Stimulated activated CD4-positive, alpha-beta T cell treated with anti-CD3 and anti-CD28 coated beads, TNF-alpha, amount 100 ng/mL, for 48 hours (primary cell): Measurements from ENCODE around the gene KCNQ1.

Experiments
- DNase-seq, 3 donors: peaks; one replicate each; pipeline ENCODE4 v3.0.0-alpha.2; 2020; ENCODE audit warnings: low read depth in 3 of 3

KCNQ1 gene

DNA sequence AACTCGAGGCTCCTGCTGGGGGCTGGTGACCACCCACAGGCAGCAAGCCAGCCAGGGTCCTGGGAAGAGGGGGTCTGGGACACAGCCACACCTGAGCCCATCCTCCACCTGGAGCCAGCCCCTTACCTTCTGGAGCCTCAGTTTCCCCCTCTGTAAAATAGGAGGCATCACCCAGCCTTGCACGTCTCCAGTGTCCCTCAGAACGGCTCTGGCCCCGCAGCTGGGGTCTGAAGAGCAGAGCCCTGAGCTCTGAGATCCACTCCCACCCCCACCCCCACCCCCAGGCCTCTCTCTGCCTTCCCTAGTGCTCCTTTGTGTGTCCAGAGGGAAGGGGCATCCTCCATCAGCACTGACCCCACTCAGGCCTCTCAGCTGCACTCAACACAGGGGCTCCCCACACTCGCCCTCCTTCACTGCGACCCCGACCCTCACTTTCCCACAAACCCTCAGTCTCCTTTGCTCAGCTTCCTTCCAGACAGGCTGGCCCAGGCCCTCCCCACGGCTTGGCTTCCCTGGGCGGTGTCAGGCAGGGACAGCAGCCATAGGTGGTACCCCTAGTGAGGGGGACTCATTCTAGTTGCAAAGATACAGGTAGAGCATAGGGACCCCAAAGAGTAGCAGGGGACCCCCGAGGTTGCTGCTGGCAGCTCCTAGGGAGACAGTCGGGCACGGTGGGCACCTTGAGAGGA, 288.3 kb downstream of the KCNQ1 start:
- no peak for DNase-seq

DNA sequence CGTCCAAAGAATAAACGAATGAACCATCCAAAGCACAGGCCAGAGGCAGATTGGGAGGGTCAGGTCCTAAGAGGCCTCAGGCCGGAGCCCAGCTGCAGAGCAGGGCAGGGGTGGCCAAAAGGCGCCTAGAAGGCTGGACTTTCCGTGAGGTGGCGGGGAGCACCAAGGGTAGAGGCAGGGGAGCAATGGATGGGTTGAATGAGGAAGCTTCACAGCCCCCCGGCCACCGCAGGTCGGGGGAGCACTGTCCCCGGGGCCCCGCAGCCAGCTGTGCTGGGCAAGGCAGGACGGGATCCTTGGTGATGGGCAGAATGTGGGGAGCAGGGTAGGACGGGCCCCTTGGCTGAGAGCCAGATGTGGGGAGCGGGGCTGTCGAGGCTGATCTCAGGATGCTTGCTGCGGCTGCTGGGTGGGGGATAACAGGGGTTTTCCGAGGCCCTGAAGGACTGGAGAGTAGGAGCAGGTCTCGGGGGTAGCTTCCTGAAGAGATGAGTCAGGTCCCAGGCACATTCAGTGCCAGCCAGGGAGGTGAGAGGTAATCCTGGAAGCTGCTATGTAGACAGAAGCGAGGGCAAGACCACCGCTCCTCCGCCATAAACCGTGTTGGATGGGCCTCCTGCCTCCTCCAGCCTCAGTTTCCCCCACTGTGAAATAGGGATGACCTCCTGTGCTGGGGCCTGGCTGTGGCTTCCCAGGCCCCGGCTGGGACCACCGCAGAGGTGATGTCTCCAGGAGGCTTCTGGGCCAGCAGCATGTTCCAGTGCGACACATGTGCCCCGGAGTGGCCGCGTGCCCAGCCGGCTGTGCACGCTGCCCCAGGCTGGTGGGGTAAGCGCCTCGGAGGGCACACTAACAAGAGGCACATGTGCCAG, 289.6 kb downstream of the KCNQ1 start:
- DNase-seq, result no peak

DNA sequence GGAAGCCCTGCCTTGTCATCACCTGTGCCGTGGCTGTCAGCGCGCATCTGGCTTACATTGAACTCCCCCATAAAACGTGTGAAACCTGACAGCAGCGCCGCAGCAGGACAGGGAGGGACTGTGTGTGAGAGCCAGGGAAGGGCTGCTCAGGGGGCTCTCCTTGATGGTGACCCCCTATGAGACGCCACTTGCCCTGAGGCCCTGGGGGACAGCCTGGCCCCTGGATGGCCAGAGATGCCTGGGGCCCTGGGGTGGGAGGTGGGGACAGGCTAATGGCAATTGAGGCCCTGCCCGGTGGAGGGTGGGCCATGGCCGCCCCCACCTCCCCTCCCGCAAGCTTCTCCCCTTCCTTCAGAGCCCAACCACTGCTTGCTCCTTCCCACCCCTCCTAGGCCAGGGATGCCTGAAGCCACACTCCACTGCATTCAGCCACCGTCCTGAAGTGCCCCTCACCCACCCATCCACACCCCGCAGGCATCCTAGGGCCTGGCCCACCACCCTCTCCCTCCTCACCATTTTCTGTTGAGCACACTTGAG, 290.3 kb downstream of the KCNQ1 start:
- no peak for DNase-seq

DNA sequence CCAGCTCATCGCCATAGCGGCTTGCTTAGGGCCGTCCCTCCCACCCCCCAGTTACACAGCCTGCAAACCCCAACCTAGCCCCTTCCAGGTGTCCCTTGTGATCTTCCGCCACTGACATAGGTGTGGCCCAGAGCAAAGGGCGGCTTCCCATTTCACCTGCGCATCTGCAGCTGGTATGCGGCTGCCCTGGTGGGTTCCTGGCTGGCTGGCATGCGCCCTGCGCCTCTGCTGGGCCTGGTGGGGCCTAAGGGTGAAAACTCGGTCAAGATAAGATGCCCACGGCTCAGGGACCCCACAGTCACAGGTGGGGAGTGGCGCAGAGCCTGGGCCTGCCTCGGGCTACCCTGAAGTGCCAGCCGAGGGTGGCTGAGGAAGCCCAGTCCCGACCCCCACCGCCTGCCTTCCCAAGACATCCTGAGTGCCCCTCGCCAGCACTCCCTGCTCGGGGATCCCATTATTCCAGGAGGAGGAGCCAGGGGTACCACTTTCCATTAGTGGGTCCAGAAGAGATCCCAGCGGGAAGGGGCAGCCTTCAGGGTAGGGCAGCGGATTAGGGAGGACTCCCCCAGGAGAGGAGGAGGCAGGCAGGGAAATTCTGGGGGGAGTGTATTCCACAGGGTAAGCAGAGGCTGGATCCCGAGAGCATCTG, 291.9 kb downstream of the KCNQ1 start:
- no peak for DNase-seq

DNA sequence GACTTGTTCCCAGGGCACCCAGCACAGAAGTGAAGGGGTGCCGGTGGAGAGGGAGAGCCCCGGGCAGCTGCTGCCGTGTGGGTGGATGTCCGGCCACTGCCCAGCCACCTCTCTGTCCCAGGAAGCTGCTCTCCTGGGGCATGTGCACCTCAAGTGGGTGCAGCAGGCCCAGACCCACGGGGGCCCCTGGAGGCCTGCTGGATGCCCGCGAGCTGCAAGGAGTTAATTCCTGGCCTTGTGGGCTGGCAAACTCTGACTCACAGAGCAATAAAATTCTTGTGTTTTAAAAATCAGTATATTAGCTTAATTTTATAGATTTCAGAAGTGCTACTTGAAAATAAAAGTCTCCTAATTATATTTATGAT, 292.4 kb downstream of the KCNQ1 start:
- no peak for DNase-seq

DNA sequence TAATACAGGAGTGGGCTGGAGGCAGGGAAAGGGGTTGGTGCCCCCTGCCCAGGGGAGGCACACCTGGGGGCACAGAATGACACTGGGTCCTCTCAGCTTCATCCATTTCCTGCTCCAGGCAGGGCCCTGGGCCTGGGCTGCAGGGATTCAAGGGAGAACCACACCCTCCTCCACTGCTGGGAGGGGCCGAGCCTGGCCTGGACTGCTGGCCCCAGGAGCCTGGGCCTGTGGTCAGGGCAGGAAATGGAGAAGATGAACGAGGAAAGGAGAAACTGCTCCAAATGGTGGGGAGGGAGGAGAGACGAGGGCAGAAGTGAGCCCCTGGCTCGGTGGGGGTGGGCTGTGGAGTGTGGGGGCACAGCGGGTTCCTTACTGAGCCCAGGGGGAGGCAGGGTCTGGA, 293.1 kb downstream of the KCNQ1 start:
- DNase-seq, result no peak

DNA sequence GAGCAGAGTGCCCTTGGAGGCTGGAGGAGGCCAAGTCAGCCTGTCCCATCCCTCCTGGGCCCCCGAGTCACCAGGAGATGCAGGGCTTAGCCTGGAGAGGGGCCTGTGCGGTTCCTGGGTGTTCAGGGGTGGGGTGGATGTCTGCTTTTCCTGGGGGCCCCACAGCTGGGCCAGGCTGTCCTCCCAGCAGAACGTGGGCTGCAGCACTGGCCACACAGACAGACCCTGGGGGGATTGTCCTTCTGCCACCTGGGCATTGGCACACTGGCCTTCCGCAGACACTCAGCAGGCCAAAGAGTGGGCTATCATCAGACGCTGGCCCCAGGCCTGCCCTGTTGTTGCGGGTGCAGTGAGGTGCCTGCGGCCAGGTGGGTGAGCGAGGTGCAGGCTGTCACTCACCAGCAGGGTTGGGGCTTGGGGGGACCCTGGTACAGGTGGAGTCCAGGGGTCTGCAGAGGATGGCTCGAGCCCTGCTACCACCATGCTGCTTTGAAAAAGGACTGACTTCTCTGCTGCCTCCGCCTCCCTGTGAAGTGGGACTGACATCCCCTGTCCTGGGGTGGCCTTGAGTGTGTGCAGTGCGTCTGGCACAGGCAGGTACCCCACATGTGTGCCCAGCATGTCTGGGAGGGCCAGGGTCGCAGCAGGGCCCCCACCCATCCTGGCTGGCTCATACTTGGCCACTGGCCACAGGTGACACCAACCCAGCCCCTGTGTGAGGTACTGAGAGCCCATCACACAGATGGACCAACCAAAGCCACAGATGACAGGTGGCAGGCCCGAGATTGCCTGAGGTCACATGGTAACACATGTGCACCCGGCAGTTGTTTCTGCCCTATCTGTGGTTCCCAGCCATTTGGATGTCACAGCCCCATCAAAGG, 294.0 kb downstream of the KCNQ1 start:
- no peak for DNase-seq

DNA sequence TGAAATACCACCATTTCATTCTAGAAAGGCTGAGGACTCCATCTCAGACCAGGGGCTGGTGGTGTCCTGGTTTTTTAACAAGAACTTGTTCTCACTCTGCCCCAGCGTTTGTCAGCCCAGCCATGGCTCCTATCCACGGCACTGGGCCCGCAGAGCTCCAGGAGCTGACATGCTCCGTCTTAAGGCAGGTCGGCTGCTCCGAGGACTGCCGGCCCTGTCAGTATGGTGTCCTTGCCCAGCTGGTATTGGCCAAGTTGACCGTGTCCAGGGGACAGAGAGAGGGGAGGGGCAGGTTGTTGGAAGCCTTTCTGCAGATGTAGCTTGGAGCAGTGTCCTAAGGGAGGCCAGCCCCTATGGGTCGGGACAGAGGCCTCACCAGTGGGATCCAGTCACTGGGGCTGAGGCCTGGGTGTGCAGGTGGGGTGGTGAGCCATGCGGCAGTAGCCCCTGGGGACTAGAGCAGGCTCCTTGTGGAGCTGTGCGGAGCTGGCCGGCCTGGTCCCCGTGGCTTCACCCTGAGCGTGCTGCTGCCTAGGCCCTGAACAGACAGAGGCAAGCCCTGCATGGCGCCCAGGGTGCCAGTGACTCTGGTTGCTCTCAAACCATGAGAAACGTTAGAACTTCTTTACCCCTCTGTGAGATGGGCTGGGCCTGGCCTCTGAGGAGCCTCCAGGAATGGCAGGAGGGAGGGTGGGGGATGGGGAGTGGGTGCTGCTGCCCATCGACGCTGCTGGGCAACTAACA, 294.9 kb downstream of the KCNQ1 start:
- no peak for DNase-seq

DNA sequence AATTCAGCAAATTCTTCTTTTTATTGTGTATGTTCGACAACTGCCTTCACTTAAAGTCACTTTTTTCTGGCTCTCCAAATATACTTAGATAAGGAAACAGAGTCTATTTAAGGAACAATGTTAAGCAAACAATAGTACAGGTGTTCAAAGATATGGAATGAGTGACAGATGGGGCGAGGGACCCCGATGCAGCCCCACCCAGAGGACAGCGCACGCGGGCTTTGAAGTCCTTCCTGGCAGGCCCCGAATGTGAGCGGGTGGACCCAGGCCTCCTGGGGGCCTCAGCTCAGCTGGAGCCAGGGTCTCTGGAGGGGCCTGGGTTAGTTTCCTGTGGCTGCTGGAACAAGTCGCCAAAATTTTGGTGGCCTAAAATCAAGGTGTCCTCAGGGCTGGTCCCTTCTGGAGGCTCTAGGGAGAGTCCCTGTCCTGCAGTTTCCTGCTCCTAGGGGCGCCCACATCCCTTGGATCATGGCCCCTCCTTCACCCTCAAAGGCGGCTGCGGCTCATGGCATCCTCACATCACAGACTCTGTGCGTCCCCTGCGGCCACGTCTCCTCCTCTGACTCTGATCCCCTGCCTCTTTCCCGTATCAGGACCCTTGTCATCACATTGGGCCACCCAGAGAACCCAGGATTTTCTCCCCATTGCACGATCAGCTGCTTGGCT, 295.6 kb downstream of the KCNQ1 start:
- no peak for DNase-seq

DNA sequence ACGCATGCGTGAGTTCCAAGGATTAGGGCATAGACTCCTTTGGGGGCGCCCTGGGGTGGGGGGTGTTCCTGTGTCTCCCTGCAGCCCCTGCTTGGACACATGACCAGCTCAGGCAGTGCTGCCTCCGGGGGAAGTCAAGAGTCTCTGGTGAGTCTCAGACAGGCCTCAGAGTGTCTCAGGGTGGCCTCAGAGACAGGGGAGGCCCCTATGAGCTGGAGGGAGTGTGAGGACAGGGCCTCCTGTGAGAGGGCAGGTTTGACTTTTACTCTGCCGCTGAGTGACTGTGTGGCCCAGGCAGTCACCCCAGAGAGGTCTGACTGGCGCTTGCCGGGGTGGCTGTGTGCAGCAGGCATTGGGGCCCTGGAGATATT, 296.2 kb downstream of the KCNQ1 start:
- no peak for DNase-seq

DNA sequence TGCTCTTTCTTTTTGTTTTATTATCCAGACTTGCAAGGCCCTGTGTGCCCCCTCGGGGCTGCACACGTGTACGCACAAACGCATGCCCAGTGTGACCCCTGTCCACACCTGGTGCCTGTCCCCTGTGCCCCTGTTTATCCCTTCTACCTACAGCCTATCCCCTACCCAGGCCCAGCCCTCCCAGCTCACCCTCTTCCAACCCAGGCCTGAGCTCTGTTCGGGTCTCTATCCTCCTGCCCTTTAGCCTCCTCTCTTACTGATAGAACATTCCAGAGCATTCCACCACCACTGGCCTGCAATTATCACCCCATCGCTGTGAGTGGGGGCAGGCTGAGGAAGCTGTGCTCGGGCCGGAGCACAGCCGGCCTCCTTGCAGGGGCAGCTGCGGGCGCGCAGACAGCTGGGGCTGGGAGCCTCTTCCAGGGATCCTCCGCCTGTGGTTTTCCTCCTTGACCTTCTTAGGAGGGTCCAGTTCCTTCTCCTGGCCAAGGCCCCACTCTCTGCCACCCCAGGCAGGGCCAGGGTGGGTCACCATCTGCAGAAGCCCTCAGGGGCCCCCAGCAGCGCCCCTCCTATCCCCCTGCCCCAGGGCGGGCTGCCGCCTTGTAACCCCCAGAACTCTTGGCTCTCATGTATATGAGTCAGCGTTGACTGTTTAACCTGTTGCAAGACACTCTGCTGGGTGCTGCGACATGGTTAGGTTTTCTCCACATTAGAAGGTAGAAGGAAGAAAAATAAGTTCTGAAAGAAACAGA, 296.7 kb downstream of the KCNQ1 start:
- DNase-seq, result no peak

DNA sequence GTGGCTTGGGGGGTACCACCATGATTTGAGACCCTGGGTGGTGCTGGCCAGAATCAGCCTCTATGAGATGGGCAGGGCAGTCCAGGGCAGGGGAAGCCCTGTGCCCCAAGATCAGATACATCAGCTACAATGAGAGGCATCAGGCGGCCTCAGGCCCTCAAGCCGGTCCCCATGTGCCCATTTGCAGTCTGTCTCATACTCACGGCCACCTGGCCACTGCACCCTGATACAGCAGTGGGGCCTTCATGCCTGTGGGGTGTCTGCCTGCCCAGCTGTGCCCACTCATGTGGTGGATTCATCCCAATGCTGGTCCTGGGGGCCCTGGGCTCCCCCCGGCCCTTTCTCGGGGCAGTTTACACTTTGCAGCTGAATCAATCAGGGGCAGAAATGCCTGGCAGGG, 297.4 kb downstream of the KCNQ1 start:
- DNase-seq, result no peak

DNA sequence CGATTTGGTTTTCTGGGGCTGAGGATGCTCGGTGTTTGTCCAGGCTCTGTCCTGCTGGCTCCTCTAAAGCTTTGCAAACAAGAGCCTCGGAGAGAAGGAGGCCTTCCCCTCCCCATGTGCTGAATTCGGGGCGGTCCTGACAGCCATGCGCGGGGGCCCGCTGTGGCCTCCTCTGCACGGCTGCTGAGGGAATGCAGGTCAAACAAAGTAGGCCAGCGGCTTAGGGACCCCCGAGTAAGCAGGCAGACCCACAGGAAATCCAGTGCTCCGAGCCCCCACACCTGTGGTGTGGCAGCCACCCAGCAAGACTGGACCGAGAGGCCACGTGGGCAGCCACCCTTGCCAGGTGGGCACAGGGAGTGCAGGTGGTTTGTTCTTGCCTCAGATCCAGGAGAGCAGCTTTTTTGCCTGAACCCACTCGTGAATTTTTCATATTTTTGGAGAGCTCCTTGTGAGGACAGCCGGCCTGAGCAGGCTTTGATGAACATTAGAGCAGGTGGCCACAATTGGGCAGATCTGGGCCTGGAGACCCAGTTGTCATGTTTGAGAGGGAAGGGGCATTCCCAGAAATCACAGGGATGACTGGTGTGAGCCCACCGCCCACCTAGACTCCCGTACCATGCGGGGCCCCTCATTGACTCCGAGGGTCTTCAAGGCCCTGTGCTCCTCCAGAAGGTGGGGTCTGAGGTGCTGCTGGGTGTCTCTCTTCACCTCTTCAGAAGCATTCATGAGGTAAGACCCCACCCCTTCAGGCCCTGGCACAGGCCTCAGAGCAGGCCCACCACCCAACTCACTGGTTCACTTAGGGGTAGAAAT, 298.0 kb downstream of the KCNQ1 start:
- no peak for DNase-seq

DNA sequence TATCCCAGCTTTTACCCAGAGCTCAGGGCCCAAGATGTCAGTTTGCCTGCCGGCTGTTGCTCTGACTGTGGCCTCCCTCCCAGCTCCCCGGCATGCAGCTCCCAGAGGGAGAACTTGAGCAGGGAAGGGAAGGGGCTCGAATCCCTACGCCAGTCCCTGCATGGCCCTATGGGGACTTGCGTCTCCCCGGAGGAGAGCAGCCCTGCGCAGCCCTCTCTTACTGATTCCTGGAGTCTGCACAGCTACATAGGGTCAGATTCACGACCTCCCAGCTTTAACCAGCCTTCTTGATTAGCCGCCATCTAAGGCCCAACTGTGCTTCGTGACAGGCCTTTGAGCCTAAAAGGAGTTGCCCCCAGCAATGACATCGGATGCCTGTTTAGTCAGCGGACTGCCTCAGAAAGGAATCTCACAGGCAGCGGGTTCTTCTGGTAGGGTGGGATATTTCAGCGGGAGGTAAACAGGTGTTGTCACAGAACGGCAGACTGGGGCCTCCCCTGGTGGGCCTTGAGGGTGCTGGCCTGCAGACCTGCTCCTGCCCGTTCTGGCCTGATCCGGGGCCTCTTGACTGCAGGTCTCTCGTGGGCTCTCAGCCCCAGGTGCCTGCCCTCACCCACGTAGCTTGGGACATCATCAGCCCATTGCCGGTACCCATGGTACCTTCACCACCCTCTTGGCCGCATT, 298.8 kb downstream of the KCNQ1 start:
- no peak for DNase-seq

DNA sequence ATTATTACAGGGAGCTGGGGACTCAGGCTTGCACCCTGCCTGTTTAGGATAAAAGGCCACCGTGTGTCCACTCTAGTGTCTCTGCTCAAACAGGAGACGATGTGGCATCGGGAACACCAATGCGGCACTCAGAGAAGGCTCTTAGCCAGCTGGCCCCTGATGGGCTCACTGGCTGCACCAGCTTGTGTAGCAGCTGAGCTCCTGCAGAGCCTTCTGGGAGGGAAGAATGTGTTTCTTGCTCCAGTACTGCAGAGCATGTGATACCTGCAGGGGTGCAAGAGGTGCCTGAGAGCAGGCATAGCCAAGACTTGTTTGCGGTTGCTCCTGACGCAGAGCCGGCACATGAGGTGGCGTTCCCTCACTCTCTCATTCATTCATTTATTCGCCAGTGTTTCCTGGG, 299.4 kb downstream of the KCNQ1 start:
- DNase-seq, result no peak

DNA sequence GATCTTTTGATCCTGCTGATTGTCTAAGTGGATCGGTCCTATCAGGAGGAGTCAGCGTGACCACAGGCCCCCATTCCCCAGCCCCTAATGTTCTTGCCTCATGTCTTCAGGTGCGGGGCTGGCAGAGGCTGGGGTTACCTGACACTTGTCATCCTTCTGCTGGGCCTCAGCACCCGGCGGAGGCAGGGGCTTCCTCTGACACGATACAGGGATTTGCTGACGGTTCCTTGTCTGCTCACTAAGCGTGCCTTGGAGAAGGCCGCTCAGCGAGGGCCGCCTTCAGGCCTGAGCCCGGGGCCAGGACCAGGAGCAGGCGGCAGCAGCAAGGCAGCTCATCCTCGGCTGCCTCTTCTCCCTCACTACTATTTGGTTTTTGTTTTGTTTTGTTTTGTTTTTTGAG, 300.7 kb downstream of the KCNQ1 start:
- DNase-seq, result no peak

DNA sequence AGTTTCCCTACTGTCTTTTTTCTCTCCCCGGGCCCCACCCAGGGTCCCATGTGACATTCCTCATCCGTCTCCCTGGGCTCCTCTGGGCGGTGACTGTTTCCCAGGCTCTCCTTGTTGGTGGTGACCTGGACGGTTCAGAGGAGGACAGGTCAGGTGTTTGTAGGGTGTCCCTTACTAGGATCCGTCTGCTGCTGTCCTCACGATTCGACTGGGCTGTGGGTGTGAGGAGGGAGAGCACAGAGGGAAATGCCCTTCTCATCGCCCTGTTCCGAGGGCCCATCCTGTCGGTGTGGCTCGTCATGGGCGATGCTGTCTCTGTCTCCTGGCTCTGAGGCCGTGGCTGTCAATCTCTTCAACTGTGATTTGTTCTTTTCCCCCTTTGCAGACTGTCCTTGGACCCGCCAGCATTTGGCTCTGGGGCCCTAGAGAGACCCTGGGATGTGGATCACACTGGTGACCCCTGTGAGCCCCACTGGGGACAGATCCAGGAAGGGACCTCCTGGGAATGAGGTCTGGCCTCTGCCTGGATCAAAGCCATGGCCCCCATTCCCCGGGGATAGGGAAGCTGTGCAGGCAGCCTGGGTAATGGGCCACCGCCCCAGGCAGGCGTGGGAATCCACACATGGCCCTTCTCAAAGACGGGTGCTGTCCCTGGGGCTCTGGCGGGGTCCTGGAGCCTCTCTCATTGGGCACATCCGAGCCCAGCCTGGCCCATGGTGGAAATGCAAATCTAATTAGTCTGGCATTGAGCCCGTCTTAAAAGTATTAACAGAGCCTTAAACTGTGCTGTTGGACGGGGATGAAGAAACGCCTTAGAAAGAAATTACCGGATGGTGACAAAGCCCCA, 301.8 kb downstream of the KCNQ1 start:
- no peak for DNase-seq
